Gastrocnemius medialis (tissue), 4 donors: ENCODE results near the gene ZPR1.

Experiments
- CTCF ChIP-seq, 5 experiments: fragments of 450-650 bp in 3 of 5; fragments of 200-600 bp in 2 of 5; sonication (generic) in 2 of 5; IDR thresholded peaks in 4 of 5; conservative IDR thresholded peaks in 1 of 5; 1 replicate in 4 of 5; 2 replicates in 1 of 5; pipeline ENCODE4 v1.5.1; 2016 to 2019; ENCODE audit warnings: antibody characterized with exemption in 5 of 5, mild to moderate bottlenecking in 3 of 5, moderate library complexity in 3 of 5
- POLR2A ChIP-seq, 2 donors: fragments of 450-650 bp; IDR thresholded peaks; one replicate each; pipeline ENCODE4 v1.6.1; 2017; ENCODE audit warnings: antibody characterized with exemption in 2 of 2, mild to moderate bottlenecking in 2 of 2, moderate library complexity in 2 of 2

GRCh38 chr11:116826751-116827431 is 39.1 kb upstream of the ZPR1 start:
- no peak for TF ChIP-seq CTCF (IDR thresholded peaks at IDR 0.05 in 4 of 5, conservative IDR thresholded peaks at IDR 0.05 in 1 of 5)
- TF ChIP-seq POLR2A (IDR thresholded peaks at IDR 0.05): no peak
